Central memory CD8-positive, alpha-beta T cell (primary cell): ENCODE results near the gene MDK.
"Not testable (repeated sequence)": the region's sequence is repeated elsewhere in the genome, so short reads cannot be mapped to it uniquely, and the experiment has no call there.

Experiments used
- ATAC-seq: fragments of 150-1000 bp; cut with Tn5 transposase; replicated peaks from 2 replicates; pipeline ENCODE4 v1.10.0; 2022; ENCODE audit warnings: mild to moderate bottlenecking, moderate FRiP score, moderate number of reproducible peaks; ENCODE audit not compliant: poor library complexity, severe bottlenecking; ENCODE audit errors: extremely low read depth
- DNase-seq, 2 donors: peaks; one replicate each; pipeline ENCODE4 v3.0.0; 2021; ENCODE audit warnings: low spot score in 2 of 2
- H3K27ac Mint-ChIP-seq: one replicate; pipeline ENCODE4 v1.8.0; 2022; ENCODE audit warnings: low read depth, mild to moderate bottlenecking, moderate library complexity, mixed read lengths
- H3K27me3 Mint-ChIP-seq: one replicate; pipeline ENCODE4 v1.8.0; 2022; ENCODE audit warnings: mixed read lengths
- H3K36me3 Mint-ChIP-seq: one replicate; pipeline ENCODE4 v1.8.0; 2022; ENCODE audit warnings: mild to moderate bottlenecking, moderate library complexity, mixed read lengths; ENCODE audit not compliant: insufficient read depth
- H3K4me1 Mint-ChIP-seq: one replicate; pipeline ENCODE4 v1.8.0; 2022; ENCODE audit warnings: mixed read lengths
- H3K4me3 Mint-ChIP-seq: one replicate; pipeline ENCODE4 v1.8.0; 2022; ENCODE audit warnings: mild to moderate bottlenecking, moderate library complexity, mixed read lengths
- H3K9me3 Mint-ChIP-seq: one replicate; pipeline ENCODE4 v1.8.0; 2022; ENCODE audit warnings: mixed read lengths

MDK gene

GRCh38 chr11:46364791-46365190 lies 16.7 kb upstream of the MDK start:
- peaks cover 60% of the 10 kb centered on the region for H3K4me1 Mint-ChIP-seq

GRCh38 chr11:46366260-46366659 lies 15.2 kb upstream of the MDK start:
- ATAC-seq (no peak), DNase-seq (no peak)
- Mint-ChIP-seq H3K36me3 (peaks cover 46% of the 10 kb centered on the region), H3K27me3 (no peaks in the 10 kb centered on the region), H3K27ac (no peak overlapping the region), H3K9me3 (no peaks in the 10 kb centered on the region), H3K4me1 (peaks cover 55% of the 10 kb centered on the region), H3K4me3 (no peak overlapping the region)

More at GRCh38 chr11:46364791-46365190, 16.7 kb upstream of the MDK start:
- H3K9me3 Mint-ChIP-seq, result no peaks in the 10 kb centered on the region
- DNase-seq (no peak), ATAC-seq (no peak)
- no peaks in the 10 kb centered on the region for H3K27me3 Mint-ChIP-seq
- H3K36me3 Mint-ChIP-seq, result peaks cover 40% of the 10 kb centered on the region
- no peak overlapping the region for H3K4me3 Mint-ChIP-seq
- no peak overlapping the region for H3K27ac Mint-ChIP-seq

- H3K4me3 Mint-ChIP-seq, result peak overlapping the region; percentile 11
- no peak for ATAC-seq
- peak overlapping the region; percentile 68 for H3K27ac Mint-ChIP-seq
Observed at GRCh38 chr11:46366661-46367161, 14.8 kb upstream of the MDK start.

GRCh38 chr11:46367244-46367915 lies 14.1 kb upstream of the MDK start:
- Mint-ChIP-seq H3K9me3 (no peaks in the 10 kb centered on the region), H3K36me3 (peaks cover 47% of the 10 kb centered on the region), H3K27ac (peak overlapping the region; percentile 68), H3K4me1 (peaks cover 50% of the 10 kb centered on the region), H3K4me3 (peak overlapping the region; percentile 11), H3K27me3 (no peaks in the 10 kb centered on the region)
- ATAC-seq, result peak; percentile 90
- DNase-seq, result peak; percentile 70 to 71

More at GRCh38 chr11:46366661-46367161, 14.8 kb upstream of the MDK start:
- H3K4me1 Mint-ChIP-seq, result peaks cover 52% of the 10 kb centered on the region
- H3K9me3 Mint-ChIP-seq, result no peaks in the 10 kb centered on the region
- H3K36me3 Mint-ChIP-seq, result peaks cover 44% of the 10 kb centered on the region
- no peaks in the 10 kb centered on the region for H3K27me3 Mint-ChIP-seq
- DNase-seq, result no peak

- peaks cover 44% of the 10 kb centered on the region for H3K4me1 Mint-ChIP-seq
- H3K36me3 Mint-ChIP-seq, result peaks cover 45% of the 10 kb centered on the region
- no peak for ATAC-seq
- H3K9me3 Mint-ChIP-seq, result no peaks in the 10 kb centered on the region
- H3K4me3 Mint-ChIP-seq, result no peak overlapping the region
- no peak overlapping the region for H3K27ac Mint-ChIP-seq
- no peaks in the 10 kb centered on the region for H3K27me3 Mint-ChIP-seq
- no peak for DNase-seq
Observed at GRCh38 chr11:46367916-46368267, 13.6 kb upstream of the MDK start.

GRCh38 chr11:46369458-46370152 lies 11.9 kb upstream of the MDK start:
- Mint-ChIP-seq H3K4me1 (peaks cover 27% of the 10 kb centered on the region), H3K27ac (no peak overlapping the region), H3K36me3 (peaks cover 48% of the 10 kb centered on the region), H3K27me3 (no peaks in the 10 kb centered on the region), H3K4me3 (no peak overlapping the region), H3K9me3 (no peaks in the 10 kb centered on the region)
- ATAC-seq (no peak), DNase-seq (no peak)

GRCh38 chr11:46370253-46370652 lies 11.2 kb upstream of the MDK start:
- H3K4me1 Mint-ChIP-seq, result peaks cover 21% of the 10 kb centered on the region
- H3K27me3 Mint-ChIP-seq, result no peaks in the 10 kb centered on the region
- no peak for DNase-seq
- no peak overlapping the region for H3K27ac Mint-ChIP-seq
- ATAC-seq, result no peak
- H3K36me3 Mint-ChIP-seq, result peaks cover 54% of the 10 kb centered on the region
- H3K9me3 Mint-ChIP-seq, result no peaks in the 10 kb centered on the region
- no peak overlapping the region for H3K4me3 Mint-ChIP-seq

GRCh38 chr11:46371262-46371661 lies 10.2 kb upstream of the MDK start:
- Mint-ChIP-seq H3K4me1 (peaks cover 16% of the 10 kb centered on the region), H3K36me3 (peaks cover 64% of the 10 kb centered on the region)
- not testable (repeated sequence) for H3K27me3 Mint-ChIP-seq, DNase-seq, H3K27ac Mint-ChIP-seq, ATAC-seq, H3K4me3 Mint-ChIP-seq, H3K9me3 Mint-ChIP-seq

GRCh38 chr11:46372086-46372485 lies 9.4 kb upstream of the MDK start:
- ATAC-seq (no peak), DNase-seq (no peak)
- Mint-ChIP-seq H3K4me3 (no peak overlapping the region), H3K36me3 (peaks cover 70% of the 10 kb centered on the region), H3K4me1 (peaks cover 14% of the 10 kb centered on the region), H3K27me3 (no peaks in the 10 kb centered on the region), H3K27ac (no peak overlapping the region), H3K9me3 (no peaks in the 10 kb centered on the region)

GRCh38 chr11:46372501-46372900 lies 9.0 kb upstream of the MDK start:
- not testable (repeated sequence) for H3K27ac Mint-ChIP-seq, H3K9me3 Mint-ChIP-seq, H3K27me3 Mint-ChIP-seq, ATAC-seq, DNase-seq, H3K4me3 Mint-ChIP-seq
- H3K4me1 Mint-ChIP-seq, result peaks cover 10% of the 10 kb centered on the region
- H3K36me3 Mint-ChIP-seq, result peaks cover 71% of the 10 kb centered on the region

GRCh38 chr11:46373787-46374740 lies 7.4 kb upstream of the MDK start:
- H3K4me1 Mint-ChIP-seq, result peaks cover 9% of the 10 kb centered on the region
- H3K27me3 Mint-ChIP-seq, result no peaks in the 10 kb centered on the region
- H3K36me3 Mint-ChIP-seq, result peaks cover 63% of the 10 kb centered on the region
- no peak overlapping the region for H3K27ac Mint-ChIP-seq
- no peak for DNase-seq
- H3K4me3 Mint-ChIP-seq, result no peak overlapping the region
- ATAC-seq, result no peak
- H3K9me3 Mint-ChIP-seq, result no peaks in the 10 kb centered on the region

- H3K36me3 Mint-ChIP-seq, result peaks cover 64% of the 10 kb centered on the region
- peaks cover 9% of the 10 kb centered on the region for H3K4me1 Mint-ChIP-seq
- H3K9me3 Mint-ChIP-seq, result no peaks in the 10 kb centered on the region
- ATAC-seq (no peak), DNase-seq (no peak)
- H3K27ac Mint-ChIP-seq, result no peak overlapping the region
- H3K4me3 Mint-ChIP-seq, result no peak overlapping the region
- no peaks in the 10 kb centered on the region for H3K27me3 Mint-ChIP-seq
Observed at GRCh38 chr11:46374815-46375214, 6.7 kb upstream of the MDK start.
